HG02759 (cell line): ENCODE data around the gene STK32B.

Source experiments
- ATAC-seq: cut with Tn5 transposase; IDR thresholded peaks from one replicate; pipeline ENCODE4 v1.9.1; 2021; ENCODE audit warnings: mild to moderate bottlenecking, moderate library complexity; ENCODE audit not compliant: unreplicated experiment

The STK32B gene

GRCh38 chr4:5337731-5338130 lies 286.5 kb downstream of the STK32B start:
- ATAC-seq, result no peak

- ATAC-seq, result no peak
These were observed 287.3 kb downstream of the STK32B start for GRCh38 chr4:5338531-5338930.

- no peak for ATAC-seq
These were observed 289.7 kb downstream of the STK32B start for GRCh38 chr4:5340991-5341451.

GRCh38 chr4:5341526-5341925 lies 290.2 kb downstream of the STK32B start:
- no peak for ATAC-seq

GRCh38 chr4:5355846-5356245 lies 304.6 kb downstream of the STK32B start:
- ATAC-seq, result no peak

GRCh38 chr4:5357870-5358269 lies 306.6 kb downstream of the STK32B start:
- no peak for ATAC-seq

GRCh38 chr4:5361968-5362367 lies 310.7 kb downstream of the STK32B start:
- ATAC-seq, result no peak

- no peak for ATAC-seq
These were observed 313.1 kb downstream of the STK32B start for GRCh38 chr4:5364406-5364805.

- no peak for ATAC-seq
These were observed 314.1 kb downstream of the STK32B start for GRCh38 chr4:5365071-5366008.

- ATAC-seq, result no peak
These were observed 314.7 kb downstream of the STK32B start for GRCh38 chr4:5366009-5366386.

GRCh38 chr4:5366421-5366820 lies 315.1 kb downstream of the STK32B start:
- no peak for ATAC-seq

- no peak for ATAC-seq
These were observed 317.1 kb downstream of the STK32B start for GRCh38 chr4:5368426-5368825.

- no peak for ATAC-seq
These were observed 319.0 kb downstream of the STK32B start for GRCh38 chr4:5370286-5370685.

GRCh38 chr4:5371415-5372190 lies 320.3 kb downstream of the STK32B start:
- no peak for ATAC-seq

- no peak for ATAC-seq
These were observed 320.9 kb downstream of the STK32B start for GRCh38 chr4:5372198-5372597.

- ATAC-seq, result no peak
These were observed 322.0 kb downstream of the STK32B start for GRCh38 chr4:5373327-5373726.

- ATAC-seq, result no peak
These were observed 323.3 kb downstream of the STK32B start for GRCh38 chr4:5374592-5374991.

- no peak for ATAC-seq
These were observed 323.7 kb downstream of the STK32B start for GRCh38 chr4:5374994-5375393.

- no peak for ATAC-seq
These were observed 324.7 kb downstream of the STK32B start for GRCh38 chr4:5376015-5376414.

GRCh38 chr4:5378002-5378401 lies 326.7 kb downstream of the STK32B start:
- ATAC-seq, result no peak

GRCh38 chr4:5379895-5380294 lies 328.6 kb downstream of the STK32B start:
- no peak for ATAC-seq

- no peak for ATAC-seq
These were observed 330.7 kb downstream of the STK32B start for GRCh38 chr4:5381961-5382441.
